Neuronal stem cell (in vitro differentiated cells): Measurements from ENCODE around the gene LTBP4.

Source experiments
- DNase-seq: peaks from one replicate; pipeline ENCODE4 v3.0.0-alpha.2; 2013; ENCODE audit warnings: low spot score
- H2AFZ ChIP-seq: one replicate; pipeline ENCODE4 v1.6.1; 2013; ENCODE audit warnings: mild to moderate bottlenecking, low read length, inconsistent platforms
- H2AK5ac ChIP-seq: 2 replicates; pipeline ENCODE4 v1.6.1; 2013; ENCODE audit warnings: low read depth, mild to moderate bottlenecking, inconsistent platforms, low read length, moderate library complexity, mixed read lengths
- H2BK120ac ChIP-seq: 2 replicates; pipeline ENCODE4 v1.6.1; 2013; ENCODE audit warnings: low read depth, mild to moderate bottlenecking, inconsistent platforms, low read length, moderate library complexity, mixed read lengths
- H2BK12ac ChIP-seq: one replicate; pipeline ENCODE4 v1.6.1; 2013; ENCODE audit warnings: low read length, inconsistent platforms
- H2BK15ac ChIP-seq: 2 replicates; pipeline ENCODE4 v1.6.1; 2013; ENCODE audit warnings: mild to moderate bottlenecking, low read length, inconsistent platforms, mixed read lengths
- H2BK5ac ChIP-seq: one replicate; pipeline ENCODE4 v1.6.1; 2013; ENCODE audit warnings: inconsistent platforms, mild to moderate bottlenecking, low read length, moderate library complexity
- H3K14ac ChIP-seq: one replicate; pipeline ENCODE4 v1.6.1; 2013; ENCODE audit warnings: low read length, inconsistent platforms
- H3K18ac ChIP-seq: 2 replicates; pipeline ENCODE4 v1.6.1; 2013; ENCODE audit warnings: low read length, inconsistent platforms
- H3K23ac ChIP-seq: 2 replicates; pipeline ENCODE4 v1.6.1; 2013; ENCODE audit warnings: low read depth, mild to moderate bottlenecking, mixed read lengths, low read length, inconsistent platforms; ENCODE audit not compliant: poor library complexity
- H3K27ac ChIP-seq: replicated peaks from 3 replicates; pipeline ENCODE4 v1.5.1; 2013; ENCODE audit warnings: low read length, inconsistent platforms
- H3K27me3 ChIP-seq, 3 experiments: 2 replicates each; pipeline ENCODE4 v1.6.1; 2013; ENCODE audit warnings: low read length in 3 of 3, mild to moderate bottlenecking in 2 of 3, inconsistent platforms in 1 of 3, low read depth in 1 of 3, mixed read lengths in 1 of 3, moderate library complexity in 1 of 3; ENCODE audit not compliant: control insufficient read depth in 3 of 3, insufficient read depth in 3 of 3
- H3K36me3 ChIP-seq, 2 donors: replicated peaks in 1 of 2; 2 replicates each; pipeline ENCODE4 v1.6.1; 2013; ENCODE audit warnings: low read length in 2 of 2; ENCODE audit not compliant: control insufficient read depth in 2 of 2, insufficient read depth in 2 of 2
- H3K4ac ChIP-seq: 2 replicates; pipeline ENCODE4 v1.6.1; 2013; ENCODE audit warnings: inconsistent platforms, mild to moderate bottlenecking, low read length, moderate library complexity
- H3K4me1 ChIP-seq, 2 donors: 1 replicate in 1 of 2; 2 replicates in 1 of 2; pipeline ENCODE4 v1.6.1; 2013; ENCODE audit warnings: low read length in 2 of 2, low read depth in 1 of 2; ENCODE audit not compliant: control insufficient read depth in 2 of 2, insufficient read depth in 1 of 2
- H3K4me2 ChIP-seq: one replicate; pipeline ENCODE4 v1.6.1; 2013; ENCODE audit warnings: mild to moderate bottlenecking, low read length, inconsistent platforms; ENCODE audit not compliant: insufficient read depth, poor library complexity, severe bottlenecking
- H3K4me3 ChIP-seq, 2 donors: 2 replicates each; pipeline ENCODE4 v1.5.1; 2013; ENCODE audit warnings: low read length in 2 of 2, mild to moderate bottlenecking in 2 of 2, inconsistent platforms in 1 of 2, moderate library complexity in 1 of 2
- H3K79me1 ChIP-seq: one replicate; pipeline ENCODE4 v1.6.1; 2013; ENCODE audit warnings: low read depth, mild to moderate bottlenecking, inconsistent platforms, low read length, moderate library complexity
- H3K9ac ChIP-seq: one replicate; pipeline ENCODE4 v1.6.1; 2013; ENCODE audit warnings: mild to moderate bottlenecking, low read depth, low read length, inconsistent platforms; ENCODE audit not compliant: poor library complexity
- H3K9me3 ChIP-seq, 2 donors: replicated peaks in 1 of 2; 2 replicates each; pipeline versions ENCODE3 to v1.6.1; 2013; ENCODE audit warnings: low read length in 2 of 2, mild to moderate bottlenecking in 2 of 2, inconsistent platforms in 1 of 2, low read depth in 1 of 2, mixed read lengths in 1 of 2, moderate library complexity in 1 of 2; ENCODE audit not compliant: control insufficient read depth in 2 of 2, insufficient read depth in 1 of 2
- H4K8ac ChIP-seq: one replicate; pipeline ENCODE4 v1.6.1; 2013; ENCODE audit warnings: low read depth, mild to moderate bottlenecking, inconsistent platforms, low read length, moderate library complexity
- H4K91ac ChIP-seq: one replicate; pipeline ENCODE4 v1.6.1; 2013; ENCODE audit warnings: low read length, low read depth, mild to moderate bottlenecking, inconsistent platforms; ENCODE audit not compliant: poor library complexity
- WGBS, 2 donors: extraction: QIAGEN DNeasy Blood & Tissue Kit; methylation state at CpG; one replicate each; pipeline ENCODE4 v1.1.7; 2013; ENCODE audit warnings: missing lambda C conversion rate in 2 of 2, mixed read lengths in 1 of 2; ENCODE audit not compliant: insufficient read length in 2 of 2, insufficient replicate concordance in 1 of 2; ENCODE audit errors: extremely low coverage in 2 of 2; 5-methylcytosine and 5-hydroxymethylcytosine counted together

The LTBP4 gene

DNA sequence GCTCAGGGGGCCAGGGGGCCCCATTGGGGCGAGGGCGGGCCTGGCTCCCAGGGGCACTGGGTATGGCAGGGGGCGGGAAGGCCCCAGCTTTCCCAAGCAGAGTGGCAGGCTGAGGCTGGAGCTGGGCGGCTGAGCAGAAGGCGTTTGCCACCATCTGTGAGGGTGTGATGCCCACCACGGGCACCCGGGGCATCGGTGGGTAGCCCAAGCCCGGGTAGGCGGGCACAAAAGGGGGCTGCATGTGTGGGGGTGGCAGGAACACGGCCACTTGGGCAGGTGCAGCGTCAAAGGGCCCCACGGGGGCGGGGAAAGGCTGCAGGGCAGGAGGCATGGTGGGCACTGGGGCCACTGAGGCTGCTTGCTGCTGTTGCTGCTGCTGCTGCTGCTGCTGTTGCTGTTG lies 66.4 kb downstream of the LTBP4 start:
- Histone ChIP-seq H3K9me3 (peaks cover 0 to 13% of the 10 kb centered on the region in 2 donors), H2BK15ac (no peak overlapping the region), H3K4me3 (no peak overlapping the region), H4K91ac (no peak overlapping the region), H2BK120ac (no peak overlapping the region), H3K18ac (no peak overlapping the region), H3K27me3 (no peaks in the 10 kb centered on the region), H3K9ac (no peak overlapping the region), H2AFZ (no peak overlapping the region), H4K8ac (no peak overlapping the region), H3K23ac (peak overlapping the region; percentile 7), H3K27ac (no peak overlapping the region), H3K4me2 (no peak overlapping the region), H2BK5ac (no peak overlapping the region), H3K36me3 (peaks cover 28 to 56% of the 10 kb centered on the region in 2 donors), H2BK12ac (no peak overlapping the region), H3K14ac (no peak overlapping the region), H3K4me1 (peaks cover 6 to 7% of the 10 kb centered on the region in 2 donors), H3K79me1 (no peaks in the 10 kb centered on the region), H2AK5ac (no peak overlapping the region), H3K4ac (no peak overlapping the region)
- no CpG with 5 or more reads among the region's 14 CpGs for whole genome bisulfite sequencing, 2 donors
- DNase-seq = no peak

GRCh38 chr19:40668991-40669614 lies 67.9 kb downstream of the LTBP4 start:
- Histone ChIP-seq H3K36me3 (peaks cover 41 to 71% of the 10 kb centered on the region in 2 donors), H3K27ac (no peak overlapping the region), H2AK5ac (no peak overlapping the region), H3K9me3 (peaks cover 0 to 13% of the 10 kb centered on the region in 2 donors), H4K8ac (no peak overlapping the region), H3K18ac (no peak overlapping the region), H3K79me1 (no peaks in the 10 kb centered on the region), H2AFZ (no peak overlapping the region), H3K23ac (no peak overlapping the region), H3K4ac (no peak overlapping the region), H4K91ac (no peak overlapping the region), H3K4me2 (no peak overlapping the region), H2BK12ac (no peak overlapping the region), H3K9ac (no peak overlapping the region), H3K14ac (no peak overlapping the region), H3K4me3 (no peak overlapping the region), H3K27me3 (no peaks in the 10 kb centered on the region), H2BK15ac (no peak overlapping the region), H2BK5ac (no peak overlapping the region), H3K4me1 (peaks cover 0 to 2% of the 10 kb centered on the region in 2 donors), H2BK120ac (no peak overlapping the region)
- no CpG with 5 or more reads among the region's 7 CpGs for WGBS, 2 donors
- DNase-seq = no peak

DNA sequence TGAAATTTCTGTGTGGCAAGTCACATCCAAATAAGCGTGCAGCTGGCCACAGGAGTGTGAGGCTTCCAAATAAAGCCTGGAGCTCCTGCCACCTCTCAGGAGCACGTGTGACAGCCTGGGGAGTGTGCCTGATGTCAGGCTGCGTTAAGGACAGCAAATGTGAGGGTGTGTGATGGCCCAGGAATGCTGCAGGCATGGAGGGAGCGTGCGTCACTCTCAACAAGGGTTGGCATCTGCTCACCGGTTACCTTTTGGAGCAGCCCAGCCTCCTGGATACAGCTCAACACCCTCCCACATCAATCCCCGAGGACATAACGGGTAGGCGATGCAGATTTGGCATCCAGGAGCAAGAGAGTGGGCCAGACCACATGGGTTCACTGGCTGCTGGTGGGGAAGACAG lies 70.2 kb downstream of the LTBP4 start:
- H3K14ac ChIP-seq = no peak overlapping the region
- no peak overlapping the region for H3K4ac ChIP-seq
- H2AFZ ChIP-seq = no peak overlapping the region
- no peak overlapping the region for H2BK5ac ChIP-seq
- H2AK5ac ChIP-seq = no peak overlapping the region
- H4K8ac ChIP-seq = no peak overlapping the region
- no peak overlapping the region for H4K91ac ChIP-seq
- H2BK15ac ChIP-seq = no peak overlapping the region
- no peak for DNase-seq
- no peaks in the 10 kb centered on the region for H3K4me1 ChIP-seq
- no peaks in the 10 kb centered on the region for H3K27me3 ChIP-seq
- H3K23ac ChIP-seq = no peak overlapping the region
- H3K9ac ChIP-seq = no peak overlapping the region
- no peak overlapping the region for H3K27ac ChIP-seq
- no peak overlapping the region for H2BK120ac ChIP-seq
- H3K79me1 ChIP-seq = no peaks in the 10 kb centered on the region
- peaks cover 54 to 89% of the 10 kb centered on the region in 2 donors for H3K36me3 ChIP-seq
- no peak overlapping the region for H2BK12ac ChIP-seq
- H3K4me2 ChIP-seq = no peak overlapping the region
- no CpG with 5 or more reads among the region's 9 CpGs for WGBS, 2 donors
- no peak overlapping the region for H3K18ac ChIP-seq
- H3K4me3 ChIP-seq = no peak overlapping the region
- peaks cover 0 to 13% of the 10 kb centered on the region in 2 donors for H3K9me3 ChIP-seq

DNA sequence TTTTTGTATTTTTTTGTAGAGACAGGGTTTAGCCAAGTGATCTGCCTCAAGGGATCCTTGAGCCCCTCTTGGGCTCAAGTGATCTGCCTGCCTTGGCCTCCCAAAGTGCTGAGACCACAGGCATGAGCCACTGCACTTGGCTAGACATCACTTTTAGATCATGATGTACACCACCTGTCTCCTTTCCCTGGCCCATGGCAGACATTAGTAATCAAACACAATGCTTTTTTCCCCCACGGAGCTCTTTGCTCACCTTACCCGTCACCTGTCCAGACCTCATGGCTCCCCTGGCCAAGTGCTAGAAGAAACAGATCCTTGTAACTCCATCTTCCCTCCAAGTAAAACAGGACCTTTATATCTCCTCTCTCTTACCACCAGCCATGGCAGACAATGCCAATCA lies 70.9 kb downstream of the LTBP4 start:
- H3K27me3 ChIP-seq = no peaks in the 10 kb centered on the region
- H3K4me2 ChIP-seq = no peak overlapping the region
- whole genome bisulfite sequencing, 2 donors = no CpG with 5 or more reads among the region's 2 CpGs
- H4K91ac ChIP-seq = no peak overlapping the region
- peaks cover 53 to 89% of the 10 kb centered on the region in 2 donors for H3K36me3 ChIP-seq
- H3K9me3 ChIP-seq = peaks cover 0 to 13% of the 10 kb centered on the region in 2 donors
- no peak overlapping the region for H3K4me3 ChIP-seq
- H2BK5ac ChIP-seq = no peak overlapping the region
- H3K79me1 ChIP-seq = no peaks in the 10 kb centered on the region
- H2BK15ac ChIP-seq = no peak overlapping the region
- no peaks in the 10 kb centered on the region for H3K4me1 ChIP-seq
- no peak overlapping the region for H4K8ac ChIP-seq
- no peak overlapping the region for H3K27ac ChIP-seq
- H2AFZ ChIP-seq = no peak overlapping the region
- H3K9ac ChIP-seq = no peak overlapping the region
- no peak for DNase-seq
- H3K23ac ChIP-seq = no peak overlapping the region
- no peak overlapping the region for H3K18ac ChIP-seq
- H2BK120ac ChIP-seq = no peak overlapping the region
- no peak overlapping the region for H2AK5ac ChIP-seq
- H3K4ac ChIP-seq = no peak overlapping the region
- no peak overlapping the region for H2BK12ac ChIP-seq
- no peak overlapping the region for H3K14ac ChIP-seq
